Subcutaneous preadipocyte (primary cell): Measurements from ENCODE around the gene APOL4. TPM values are rescaled to one million over a fixed set of nuclear protein-coding genes. Genes with fewer than 3 reads are reported as not detected.

Experiments used
- total RNA-seq: library from RNA; depleted of rRNA; stranded (reverse); fragments of >200 nt; gene quantifications from 2 replicates; pipeline ENCODE4 v1.2.3, GENCODE V29; 2012

The APOL4 gene
- total RNA-seq: 0.20 and 1.8 TPM in 2 replicates

GRCh38 chr22:36201630-36202319 is at the start of gene APOL4:
Gene APOL4 (minus strand): TSS chr22:36201809. CDS start chr22:36201734, 75 bp downstream.

GRCh38 chr22:36239401-36240171 is 38.0 kb upstream of the APOL4 start, which contains the start of gene APOL2:
Gene APOL2 (minus strand): TSS chr22:36239527. CDS start chr22:36233162, 6,365 bp downstream.

GRCh38 chr22:36160499-36160942 is 41.1 kb downstream of the APOL4 start, which contains the start of gene APOL3:
Gene APOL3 (minus strand): TSS chr22:36160755. CDS start chr22:36149055, 11,700 bp downstream.

Other genes starting within 250 kb of the APOL4 start
- 126 and 156 TPM in 2 replicates for gene RBFOX2, start 173.0 kb downstream of the APOL4 start, total RNA-seq
- gene APOL3, start 41.1 kb downstream of the APOL4 start, total RNA-seq: 14.1 and 29.0 TPM in 2 replicates
- gene APOL2, start 37.7 kb upstream of the APOL4 start, total RNA-seq: 19.0 and 26.8 TPM in 2 replicates
- 3.1 and 10.3 TPM in 2 replicates for gene APOL1, start 51.3 kb upstream of the APOL4 start, total RNA-seq
- 194 and 267 TPM in 2 replicates for gene MYH9, start 186.2 kb upstream of the APOL4 start, total RNA-seq